ENCODE results near the gene SLC3A2.

DNA sequence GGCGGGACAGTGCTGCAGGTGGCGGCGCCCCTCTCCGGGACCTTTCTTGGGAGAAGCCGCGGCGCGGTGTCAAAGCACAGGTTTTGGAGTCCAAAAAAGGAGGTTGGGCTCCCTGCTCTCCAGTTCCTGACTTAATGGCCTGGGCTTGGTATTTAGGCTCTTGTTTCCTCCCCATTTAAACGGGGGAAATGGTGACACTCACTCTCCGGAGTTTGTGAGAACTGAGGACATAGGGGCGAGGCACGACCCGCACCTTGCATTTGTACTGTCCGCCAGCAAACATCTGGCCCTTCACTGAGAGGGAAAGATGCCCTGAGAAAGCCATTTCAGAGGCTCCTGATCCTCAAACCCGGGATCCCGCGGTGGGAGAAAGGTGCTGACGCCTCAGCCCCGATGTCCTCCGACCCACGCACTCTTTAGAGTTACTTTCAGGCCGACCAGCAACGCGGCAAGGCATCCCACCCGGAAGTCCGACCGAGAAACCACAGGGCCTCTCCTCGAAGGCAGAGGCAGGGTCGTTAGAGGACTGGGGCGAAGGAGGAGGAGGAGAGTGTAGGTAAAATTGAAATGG, 38.4 kb upstream of the SLC3A2 start:
- TF ChIP-seq, protein P1, sequence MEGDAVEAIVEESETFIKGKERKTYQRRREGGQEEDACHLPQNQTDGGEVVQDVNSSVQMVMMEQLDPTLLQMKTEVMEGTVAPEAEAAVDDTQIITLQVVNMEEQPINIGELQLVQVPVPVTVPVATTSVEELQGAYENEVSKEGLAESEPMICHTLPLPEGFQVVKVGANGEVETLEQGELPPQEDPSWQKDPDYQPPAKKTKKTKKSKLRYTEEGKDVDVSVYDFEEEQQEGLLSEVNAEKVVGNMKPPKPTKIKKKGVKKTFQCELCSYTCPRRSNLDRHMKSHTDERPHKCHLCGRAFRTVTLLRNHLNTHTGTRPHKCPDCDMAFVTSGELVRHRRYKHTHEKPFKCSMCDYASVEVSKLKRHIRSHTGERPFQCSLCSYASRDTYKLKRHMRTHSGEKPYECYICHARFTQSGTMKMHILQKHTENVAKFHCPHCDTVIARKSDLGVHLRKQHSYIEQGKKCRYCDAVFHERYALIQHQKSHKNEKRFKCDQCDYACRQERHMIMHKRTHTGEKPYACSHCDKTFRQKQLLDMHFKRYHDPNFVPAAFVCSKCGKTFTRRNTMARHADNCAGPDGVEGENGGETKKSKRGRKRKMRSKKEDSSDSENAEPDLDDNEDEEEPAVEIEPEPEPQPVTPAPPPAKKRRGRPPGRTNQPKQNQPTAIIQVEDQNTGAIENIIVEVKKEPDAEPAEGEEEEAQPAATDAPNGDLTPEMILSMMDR (IDR thresholded peaks at IDR 0.05; ENCODE audit: extremely low read depth in 1 of 2, insufficient read depth in 1 of 2, low read depth in 1 of 2, low read length in 2 of 2), result no peak
- TF ChIP-seq FOS (IDR thresholded peaks at IDR 0.05; ENCODE audit: borderline replicate concordance, insufficient read depth, low read length) (no peak), POLR2AphosphoS5 (IDR thresholded peaks at IDR 0.05; ENCODE audit: insufficient read depth, low read depth, low read length) (no peak), POLR2A (IDR thresholded peaks at IDR 0.05; ENCODE audit: low read depth, low read length) (no peak), EZH2 (IDR thresholded peaks at IDR 0.05; ENCODE audit: borderline replicate concordance, low read depth, low read length, severe bottlenecking) (no peak)

Measured in endothelial cell of umbilical vein (primary cell).